ENCODE measurements around the gene HECTD4. TPM values are rescaled to one million over a fixed set of nuclear protein-coding genes. Genes with fewer than 3 reads are reported as not detected.

HECTD4 gene
- total RNA-seq, 2 experiments from 2014 or later, result 15.8 to 17.8 TPM

GRCh38 chr12:112218150-112218549, 164.1 kb downstream of the HECTD4 start:
- peaks cover 5% of the 10 kb centered on the region for H3K36me3 Mint-ChIP-seq

GRCh38 chr12:112217647-112218046, 164.6 kb downstream of the HECTD4 start:
- no peaks in the 10 kb centered on the region for H3K4me1 Mint-ChIP-seq
- no peak overlapping the region for H3K27ac Mint-ChIP-seq
- no peaks in the 10 kb centered on the region for H3K27me3 Mint-ChIP-seq
- H3K4me3 Mint-ChIP-seq, result no peak overlapping the region
- H3K36me3 Mint-ChIP-seq, result peaks cover 5% of the 10 kb centered on the region
- no peaks in the 10 kb centered on the region for H3K9me3 Mint-ChIP-seq
- DNase-seq, result no peak

More at GRCh38 chr12:112218150-112218549, 164.1 kb downstream of the HECTD4 start:
- Mint-ChIP-seq H3K4me3 (no peak overlapping the region), H3K4me1 (no peaks in the 10 kb centered on the region), H3K9me3 (no peaks in the 10 kb centered on the region), H3K27me3 (no peaks in the 10 kb centered on the region), H3K27ac (no peak overlapping the region)
- no peak for DNase-seq

- DNase-seq, result no peak
- Mint-ChIP-seq H3K27me3 (no peaks in the 10 kb centered on the region), H3K36me3 (peaks cover 5% of the 10 kb centered on the region), H3K4me1 (no peaks in the 10 kb centered on the region), H3K27ac (no peak overlapping the region), H3K9me3 (no peaks in the 10 kb centered on the region), H3K4me3 (no peak overlapping the region)
Measured at GRCh38 chr12:112216223-112216622, 166.0 kb downstream of the HECTD4 start.

GRCh38 chr12:112214064-112214463, 168.2 kb downstream of the HECTD4 start:
- Mint-ChIP-seq H3K4me3 (no peak overlapping the region), H3K27ac (no peak overlapping the region), H3K36me3 (peaks cover 2% of the 10 kb centered on the region), H3K4me1 (no peaks in the 10 kb centered on the region), H3K27me3 (no peaks in the 10 kb centered on the region), H3K9me3 (no peaks in the 10 kb centered on the region)
- DNase-seq, result no peak

GRCh38 chr12:112208301-112208910, 173.8 kb downstream of the HECTD4 start:
- Mint-ChIP-seq H3K27me3 (no peaks in the 10 kb centered on the region), H3K4me3 (no peak overlapping the region), H3K9me3 (no peaks in the 10 kb centered on the region), H3K4me1 (peaks cover 1% of the 10 kb centered on the region), H3K36me3 (peaks cover 2% of the 10 kb centered on the region), H3K27ac (no peak overlapping the region)
- no peak for DNase-seq

- Mint-ChIP-seq H3K36me3 (peaks cover 2% of the 10 kb centered on the region), H3K9me3 (no peaks in the 10 kb centered on the region), H3K4me3 (no peak overlapping the region), H3K27ac (no peak overlapping the region), H3K27me3 (no peaks in the 10 kb centered on the region), H3K4me1 (peaks cover 1% of the 10 kb centered on the region)
- DNase-seq, result no peak
Measured at GRCh38 chr12:112207397-112207924, 174.8 kb downstream of the HECTD4 start.

GRCh38 chr12:112206944-112207343, 175.3 kb downstream of the HECTD4 start:
- Mint-ChIP-seq H3K27ac (no peak overlapping the region), H3K4me3 (no peak overlapping the region), H3K4me1 (peaks cover 1% of the 10 kb centered on the region), H3K9me3 (no peaks in the 10 kb centered on the region), H3K27me3 (no peaks in the 10 kb centered on the region), H3K36me3 (peaks cover 2% of the 10 kb centered on the region)
- DNase-seq, result no peak

GRCh38 chr12:112199136-112199535, 183.1 kb downstream of the HECTD4 start:
- H3K27me3 Mint-ChIP-seq, result no peaks in the 10 kb centered on the region
- no peak for DNase-seq
- no peaks in the 10 kb centered on the region for H3K9me3 Mint-ChIP-seq
- H3K27ac Mint-ChIP-seq, result no peak overlapping the region
- H3K36me3 Mint-ChIP-seq, result peaks cover 8% of the 10 kb centered on the region
- H3K4me3 Mint-ChIP-seq, result no peak overlapping the region
- no peaks in the 10 kb centered on the region for H3K4me1 Mint-ChIP-seq

- H3K4me1 Mint-ChIP-seq, result no peaks in the 10 kb centered on the region
- no peaks in the 10 kb centered on the region for H3K27me3 Mint-ChIP-seq
- no peaks in the 10 kb centered on the region for H3K9me3 Mint-ChIP-seq
- H3K36me3 Mint-ChIP-seq, result peaks cover 8% of the 10 kb centered on the region
- no peak overlapping the region for H3K27ac Mint-ChIP-seq
- no peak overlapping the region for H3K4me3 Mint-ChIP-seq
- DNase-seq, result peak; percentile 50
Measured at GRCh38 chr12:112198120-112198733, 184.0 kb downstream of the HECTD4 start.

- H3K36me3 Mint-ChIP-seq, result peaks cover 8% of the 10 kb centered on the region
- no peak overlapping the region for H3K4me3 Mint-ChIP-seq
- H3K27me3 Mint-ChIP-seq, result no peaks in the 10 kb centered on the region
- peak overlapping the region; percentile 32 for H3K27ac Mint-ChIP-seq
- H3K4me1 Mint-ChIP-seq, result no peaks in the 10 kb centered on the region
- no peak for DNase-seq
- H3K9me3 Mint-ChIP-seq, result no peaks in the 10 kb centered on the region
Measured at GRCh38 chr12:112196196-112196875, 185.9 kb downstream of the HECTD4 start.

GRCh38 chr12:112194601-112195247, 187.5 kb downstream of the HECTD4 start:
- Mint-ChIP-seq H3K36me3 (peaks cover 5% of the 10 kb centered on the region), H3K27ac (no peak overlapping the region), H3K4me1 (no peaks in the 10 kb centered on the region), H3K4me3 (no peak overlapping the region), H3K27me3 (no peaks in the 10 kb centered on the region), H3K9me3 (no peaks in the 10 kb centered on the region)
- DNase-seq, result no peak

GRCh38 chr12:112192475-112192874, 189.8 kb downstream of the HECTD4 start:
- Mint-ChIP-seq H3K9me3 (no peaks in the 10 kb centered on the region), H3K4me3 (no peak overlapping the region), H3K27me3 (no peaks in the 10 kb centered on the region), H3K4me1 (no peaks in the 10 kb centered on the region), H3K27ac (no peak overlapping the region), H3K36me3 (peaks cover 3% of the 10 kb centered on the region)
- no peak for DNase-seq

GRCh38 chr12:112191840-112192321, 190.3 kb downstream of the HECTD4 start:
- H3K9me3 Mint-ChIP-seq, result no peaks in the 10 kb centered on the region
- H3K36me3 Mint-ChIP-seq, result peaks cover 1% of the 10 kb centered on the region
- H3K4me3 Mint-ChIP-seq, result no peak overlapping the region
- H3K27ac Mint-ChIP-seq, result no peak overlapping the region
- DNase-seq, result no peak
- no peaks in the 10 kb centered on the region for H3K27me3 Mint-ChIP-seq
- no peaks in the 10 kb centered on the region for H3K4me1 Mint-ChIP-seq

GRCh38 chr12:112191201-112191600, 191.0 kb downstream of the HECTD4 start:
- Mint-ChIP-seq H3K36me3 (peaks cover 1% of the 10 kb centered on the region), H3K27me3 (no peaks in the 10 kb centered on the region), H3K27ac (no peak overlapping the region), H3K4me3 (no peak overlapping the region), H3K9me3 (no peaks in the 10 kb centered on the region), H3K4me1 (no peaks in the 10 kb centered on the region)
- no peak for DNase-seq

Measured in activated naive CD8-positive, alpha-beta T cell treated with anti-CD3 and anti-CD28 coated beads for 36 hours (primary cell).